CD4-positive, alpha-beta memory T cell (primary cell): ENCODE results near the gene TRMO. TPM values are rescaled to one million over a fixed set of nuclear protein-coding genes. Genes with fewer than 3 reads are reported as not detected.
"Not testable (repeated sequence)": the region's sequence is repeated elsewhere in the genome, so short reads cannot be mapped to it uniquely, and the experiment has no call there.

ENCODE experiments used
- CTCF ChIA-PET: fragments of 350-600 bp; sonication (Branson Sonifier 250); formaldehyde crosslinking; loops from one replicate; lab custom pipeline; 2021; ENCODE audit warnings: inconsistent platforms; ENCODE audit not compliant: partially characterized antibody; lab: Charles Lee
- POLR2A ChIA-PET: fragments of 350-600 bp; sonication (Branson Sonifier 250); formaldehyde crosslinking; loops from one replicate; lab custom pipeline; 2021; ENCODE audit not compliant: partially characterized antibody; lab: Charles Lee
- DNase-seq, 5 donors: peaks; one replicate each; pipeline versions ENCODE4 v3.0.0 to v3.0.0-alpha.2; 2020 to 2022; ENCODE audit warnings: mixed read lengths in 1 of 5
- H3K27ac ChIP-seq: one replicate; pipeline ENCODE4 v1.7.0; 2013; ENCODE audit warnings: low read depth, low read length
- H3K27me3 ChIP-seq: 2 replicates; pipeline ENCODE4 v1.7.0; 2013; ENCODE audit warnings: mild to moderate bottlenecking, low read length, moderate library complexity; ENCODE audit not compliant: insufficient read depth
- H3K36me3 ChIP-seq: 2 replicates; pipeline ENCODE4 v1.7.0; 2013; ENCODE audit warnings: mild to moderate bottlenecking, low read length, moderate library complexity; ENCODE audit not compliant: insufficient read depth
- H3K4me1 ChIP-seq: 2 replicates; pipeline ENCODE4 v1.7.0; 2013; ENCODE audit warnings: mild to moderate bottlenecking, low read length, moderate library complexity; ENCODE audit not compliant: insufficient read depth
- H3K4me3 ChIP-seq, 2 donors: one replicate each; pipeline ENCODE4 v1.7.0; 2013; ENCODE audit warnings: low read length in 2 of 2, mild to moderate bottlenecking in 1 of 2
- H3K9me3 ChIP-seq, 2 donors: one replicate each; pipeline ENCODE4 v1.7.0; 2013; ENCODE audit warnings: low read length in 2 of 2, control low read depth in 1 of 2; ENCODE audit not compliant: control insufficient read depth in 1 of 2
- H3K27ac Mint-ChIP-seq, 7 donors: one replicate each; pipeline ENCODE4 v1.8.0; 2020 to 2021; ENCODE audit warnings: mixed read lengths in 7 of 7, mild to moderate bottlenecking in 6 of 7, inconsistent platforms in 3 of 7, moderate library complexity in 3 of 7
- H3K27me3 Mint-ChIP-seq, 2 donors: one replicate each; pipeline ENCODE4 v1.8.0; 2020 to 2021; ENCODE audit warnings: mixed read lengths in 2 of 2
- H3K36me3 Mint-ChIP-seq, 2 donors: one replicate each; pipeline ENCODE4 v1.8.0; 2020 to 2021; ENCODE audit warnings: mixed read lengths in 2 of 2, inconsistent platforms in 1 of 2, mild to moderate bottlenecking in 1 of 2
- H3K4me1 Mint-ChIP-seq, 4 donors: one replicate each; pipeline ENCODE4 v1.8.0; 2020 to 2021; ENCODE audit warnings: mixed read lengths in 4 of 4, mild to moderate bottlenecking in 1 of 4
- H3K4me3 Mint-ChIP-seq, 8 donors: one replicate each; pipeline ENCODE4 v1.8.0; 2020 to 2021; ENCODE audit warnings: mixed read lengths in 8 of 8, mild to moderate bottlenecking in 7 of 8, moderate library complexity in 6 of 8, inconsistent platforms in 3 of 8
- H3K9me3 Mint-ChIP-seq, 8 donors: one replicate each; pipeline ENCODE4 v1.8.0; 2020 to 2021; ENCODE audit warnings: mixed read lengths in 8 of 8, mild to moderate bottlenecking in 5 of 8, inconsistent platforms in 3 of 8, moderate library complexity in 1 of 8
- intact Hi-C: fragments of 100-400 bp; cut with micrococcal nuclease; formaldehyde crosslinking; loops from one replicate; pipeline ENCODE4 v1.15.1; 2023
- polyA plus RNA-seq, 2 donors: library from polyadenylated mRNA; unstranded; fragments of 300-500 nt; fragmentation: Illumina TruSeq; gene quantifications; one replicate each; pipeline ENCODE4 v1.2.3, GENCODE V29; 2021
- total RNA-seq, 2 experiments: library from RNA; stranded (reverse); gene quantifications; one replicate each; pipeline ENCODE4 v1.2.3, GENCODE V29; 2021

TRMO gene
- total and polyA plus RNA-seq, 4 experiments from 2014 or later: 21.7 to 59.5 (median 41.4) TPM

DNA sequence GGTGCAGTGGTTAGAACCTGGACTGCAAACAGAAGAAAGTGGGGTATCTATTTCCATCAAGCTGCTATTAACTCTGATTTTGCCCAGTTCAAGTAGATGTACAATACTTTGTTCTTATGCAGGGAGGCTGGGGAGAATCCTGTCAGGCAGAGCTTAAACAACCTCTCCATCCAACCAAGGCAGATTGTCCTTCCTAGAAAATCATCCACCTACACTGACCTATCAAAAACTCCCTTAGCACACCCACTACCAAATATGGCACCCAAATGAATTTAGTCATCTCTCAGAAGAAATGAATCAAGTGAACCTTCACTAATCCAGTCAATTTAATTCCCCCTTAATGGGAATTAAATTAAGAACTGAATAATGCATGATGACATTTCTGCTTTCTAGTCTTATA is 34.0 kb upstream of the TRMO start:
- H3K36me3 ChIP-seq: no peaks in the 10 kb centered on the region
- ChIA-PET POLR2A (interaction anchor here (0.5 to 5.0 kb wide), 3 partner anchors 27 to 301 kb away, joined by 3 to 47 read pairs (median 3); partner anchors contain the start of genes ANP32B and TRMO), CTCF (interaction anchor here (0.7 to 11.8 kb wide), 8 partner anchors 26 to 1561 kb away, joined by 3 to 256 read pairs (median 4); partner anchors contain the start of gene TRMO)
- no peak overlapping the region for H3K27ac Mint-ChIP-seq
- H3K4me1 Mint-ChIP-seq: peaks cover 0 to 4% (median 2%) of the 10 kb centered on the region in 4 donors
- H3K27ac ChIP-seq: no peak overlapping the region
- H3K4me3 Mint-ChIP-seq: no peak overlapping the region
- no peaks in the 10 kb centered on the region for H3K27me3 ChIP-seq
- H3K4me3 ChIP-seq: no peak overlapping the region
- no peaks in the 10 kb centered on the region for H3K36me3 Mint-ChIP-seq
- H3K9me3 ChIP-seq: no peaks in the 10 kb centered on the region
- intact Hi-C loops: no loop called here
- H3K4me1 ChIP-seq: no peaks in the 10 kb centered on the region
- H3K9me3 Mint-ChIP-seq: peaks cover 0 to 2% (median 0%) of the 10 kb centered on the region in 8 donors
- H3K27me3 Mint-ChIP-seq: no peaks in the 10 kb centered on the region
- no peak for DNase-seq

DNA sequence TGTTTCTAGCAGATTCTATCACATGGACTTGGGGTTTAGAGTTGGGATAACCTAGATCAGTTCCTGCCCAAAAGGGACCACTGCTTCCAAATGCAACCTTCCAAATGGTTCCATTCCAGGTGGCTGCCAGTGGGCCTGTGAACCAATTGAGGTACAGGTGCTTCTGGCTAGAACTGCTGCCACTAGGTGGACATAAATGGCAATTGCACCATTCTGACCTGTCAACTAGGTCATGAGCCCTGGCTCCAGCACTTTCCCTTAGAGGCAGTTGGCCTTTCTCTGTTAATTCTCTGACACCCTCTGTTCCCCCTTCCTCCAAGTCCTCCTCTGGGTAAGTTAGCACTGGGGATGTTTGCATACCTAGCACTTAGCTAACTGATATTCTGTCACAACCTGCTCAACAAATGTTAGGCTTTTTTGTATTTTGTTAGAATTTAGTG is 32.3 kb upstream of the TRMO start:
- Histone ChIP-seq H3K36me3 (no peaks in the 10 kb centered on the region), H3K4me3 (no peak overlapping the region), H3K27ac (no peak overlapping the region), H3K4me1 (peaks cover 6% of the 10 kb centered on the region), H3K9me3 (no peaks in the 10 kb centered on the region), H3K27me3 (no peaks in the 10 kb centered on the region)
- peak; percentile 60 to 65 (median 64) for DNase-seq
- Mint-ChIP-seq H3K4me1 (peaks cover 0 to 10% (median 2%) of the 10 kb centered on the region in 4 donors), H3K27me3 (no peaks in the 10 kb centered on the region), H3K36me3 (no peaks in the 10 kb centered on the region), H3K4me3 (no peak overlapping the region), H3K27ac (no peak overlapping the region), H3K9me3 (peaks cover 0 to 5% (median 0%) of the 10 kb centered on the region in 8 donors)
- intact Hi-C loops: loop anchor here (1.0 kb wide), 5 partner anchors 31 to 309 kb away; no protein-coding TSS in a partner anchor
- CTCF ChIA-PET: interaction anchor here (0.6 to 11.8 kb wide), 24 partner anchors 10 to 310 kb away, joined by 3 to 256 read pairs (median 6); partner anchors contain the start of genes HEMGN and TRMO
- POLR2A ChIA-PET: interaction anchor here (1.6 to 5.0 kb wide), 3 partner anchors 29 to 33 kb away, joined by 4 to 47 read pairs (median 5); partner anchors contain the start of gene TRMO

DNA sequence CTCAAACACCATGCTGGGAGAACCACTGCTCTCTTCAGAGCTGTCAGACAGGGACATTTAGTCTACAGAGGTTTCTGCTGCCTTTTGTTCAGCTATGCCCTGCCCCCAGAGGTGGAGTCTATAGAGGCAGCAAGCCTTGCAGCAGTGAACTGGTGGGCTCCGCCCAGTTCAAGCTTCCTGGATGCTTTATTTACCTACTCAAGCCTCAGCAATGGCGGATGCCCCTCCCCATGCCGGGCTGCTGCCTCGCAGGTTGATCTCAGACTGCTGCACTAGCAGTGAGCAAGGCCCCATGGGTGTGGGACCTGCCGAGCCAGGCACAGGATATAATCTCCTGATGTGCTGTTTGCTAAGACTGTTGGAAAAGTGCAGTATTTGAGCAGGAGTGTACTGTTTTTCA is 28.6 kb upstream of the TRMO start:
- POLR2A ChIA-PET: interaction anchor here (0.7 to 1.4 kb wide), 2 partner anchors 25 to 44 kb away, joined by 3 read pairs; no protein-coding TSS in a partner anchor
- H3K4me1 Mint-ChIP-seq: peaks cover 0 to 10% (median 2%) of the 10 kb centered on the region in 4 donors
- H3K4me1 ChIP-seq, H3K27ac ChIP-seq, H3K27ac Mint-ChIP-seq, H3K4me3 Mint-ChIP-seq, H3K36me3 ChIP-seq, H3K4me3 ChIP-seq, H3K9me3 ChIP-seq, intact Hi-C loops, H3K9me3 Mint-ChIP-seq, H3K36me3 Mint-ChIP-seq, H3K27me3 ChIP-seq, H3K27me3 Mint-ChIP-seq: not testable (repeated sequence)
- CTCF ChIA-PET: interaction anchor here (1.7 to 11.8 kb wide), 2 partner anchors 27 to 84 kb away, joined by 3 to 256 read pairs; partner anchors contain the start of gene TRMO
- peak; percentile 6 to 36 (median 17) for DNase-seq

DNA sequence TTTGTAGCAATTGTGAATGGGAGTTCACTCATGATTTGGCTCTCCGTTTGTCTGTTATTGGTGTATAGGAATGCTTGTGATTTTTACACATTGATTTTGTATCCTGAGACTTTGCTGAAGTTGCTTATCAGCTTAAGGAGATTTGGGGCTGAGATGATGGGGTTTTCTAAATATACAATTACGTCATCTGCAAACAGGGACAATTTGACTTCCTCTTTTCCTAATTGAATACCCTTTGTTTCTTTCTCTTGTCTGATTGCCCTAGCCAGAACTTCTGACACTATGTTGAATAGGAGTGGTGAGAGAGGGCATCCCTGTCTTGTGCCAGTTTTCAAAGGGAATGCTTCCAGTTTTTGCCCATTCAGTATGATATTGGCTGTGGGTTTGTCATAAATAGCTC is 24.8 kb upstream of the TRMO start:
- H3K4me1 Mint-ChIP-seq, H3K4me3 Mint-ChIP-seq, intact Hi-C loops, POLR2A ChIA-PET, H3K36me3 Mint-ChIP-seq, H3K4me3 ChIP-seq, DNase-seq, H3K27me3 ChIP-seq, H3K36me3 ChIP-seq, H3K27me3 Mint-ChIP-seq, H3K9me3 ChIP-seq, H3K4me1 ChIP-seq, H3K9me3 Mint-ChIP-seq, H3K27ac ChIP-seq: not testable (repeated sequence)
- peak overlapping the region in 1 of 7 donors; percentile 12 for H3K27ac Mint-ChIP-seq
- CTCF ChIA-PET: interaction anchor here (1.1 kb wide), 1 partner anchor 57 kb away, joined by 3 read pairs; no protein-coding TSS in a partner anchor

DNA sequence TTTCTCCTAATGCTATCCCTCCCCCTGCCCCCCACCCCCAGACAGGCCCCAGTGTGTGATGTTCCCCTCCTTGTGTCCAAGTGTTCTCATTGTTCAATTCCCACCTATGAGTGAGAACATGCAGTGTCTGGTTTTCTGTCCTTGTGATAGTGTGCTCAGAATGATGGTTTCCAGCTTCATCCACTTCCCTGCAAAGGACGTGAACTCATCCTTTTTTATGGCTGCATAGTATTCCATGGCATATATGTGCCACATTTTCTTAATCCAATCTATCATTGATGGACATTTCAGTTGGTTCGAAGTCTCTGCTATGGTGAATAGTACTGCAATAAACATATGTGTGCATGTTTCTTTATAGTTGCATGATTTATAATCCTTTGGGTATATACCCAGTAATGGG is 23.2 kb upstream of the TRMO start:
- H3K9me3 ChIP-seq, H3K4me3 ChIP-seq, H3K27ac Mint-ChIP-seq, intact Hi-C loops, H3K36me3 Mint-ChIP-seq, H3K36me3 ChIP-seq, DNase-seq, H3K27me3 Mint-ChIP-seq, H3K4me3 Mint-ChIP-seq, H3K4me1 ChIP-seq, H3K4me1 Mint-ChIP-seq, H3K27ac ChIP-seq, H3K27me3 ChIP-seq, H3K9me3 Mint-ChIP-seq, CTCF ChIA-PET: not testable (repeated sequence)
- POLR2A ChIA-PET: interaction anchor here (3.9 kb wide), 1 partner anchor 23 kb away, joined by 22 read pairs; the partner anchor contains the start of gene TRMO

DNA sequence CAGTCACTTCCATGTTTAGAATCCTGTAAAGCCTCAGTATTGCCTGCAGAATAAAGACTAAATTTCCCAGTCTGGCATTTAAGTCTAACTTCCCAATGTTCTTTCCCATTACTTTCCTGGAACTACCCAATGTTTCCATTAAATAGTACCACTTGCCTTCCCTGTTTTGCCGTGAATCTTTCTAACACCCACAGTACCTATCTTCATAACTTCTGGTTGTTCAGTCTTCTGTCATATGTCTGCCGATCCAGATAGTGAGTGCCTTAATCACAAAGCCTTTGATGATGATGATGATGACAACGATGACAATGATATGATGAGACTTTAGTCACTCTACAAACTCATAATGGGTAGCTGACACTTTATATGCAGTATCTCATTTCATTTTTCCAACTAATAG is 22.3 kb upstream of the TRMO start:
- Mint-ChIP-seq H3K4me3 (no peak overlapping the region), H3K9me3 (peaks cover 0 to 2% (median 0%) of the 10 kb centered on the region in 8 donors), H3K36me3 (no peaks in the 10 kb centered on the region), H3K4me1 (no peaks in the 10 kb centered on the region), H3K27ac (no peak overlapping the region), H3K27me3 (peaks cover 0 to 3% of the 10 kb centered on the region in 2 donors)
- no peaks in the 10 kb centered on the region for H3K36me3 ChIP-seq
- no peak overlapping the region for H3K4me3 ChIP-seq
- H3K9me3 ChIP-seq: no peaks in the 10 kb centered on the region
- no peaks in the 10 kb centered on the region for H3K4me1 ChIP-seq
- ChIA-PET POLR2A (interaction anchor here (0.8 to 3.9 kb wide), 2 partner anchors 22 to 54 kb away, joined by 3 to 22 read pairs; partner anchors contain the start of gene TRMO), CTCF (interaction anchor here (1.4 to 8.1 kb wide), 3 partner anchors 9 to 21 kb away, joined by 3 to 61 read pairs (median 5); partner anchors contain the start of gene TRMO)
- H3K27ac ChIP-seq: no peak overlapping the region
- H3K27me3 ChIP-seq: no peaks in the 10 kb centered on the region
- intact Hi-C loops: no loop called here
- no peak for DNase-seq

DNA sequence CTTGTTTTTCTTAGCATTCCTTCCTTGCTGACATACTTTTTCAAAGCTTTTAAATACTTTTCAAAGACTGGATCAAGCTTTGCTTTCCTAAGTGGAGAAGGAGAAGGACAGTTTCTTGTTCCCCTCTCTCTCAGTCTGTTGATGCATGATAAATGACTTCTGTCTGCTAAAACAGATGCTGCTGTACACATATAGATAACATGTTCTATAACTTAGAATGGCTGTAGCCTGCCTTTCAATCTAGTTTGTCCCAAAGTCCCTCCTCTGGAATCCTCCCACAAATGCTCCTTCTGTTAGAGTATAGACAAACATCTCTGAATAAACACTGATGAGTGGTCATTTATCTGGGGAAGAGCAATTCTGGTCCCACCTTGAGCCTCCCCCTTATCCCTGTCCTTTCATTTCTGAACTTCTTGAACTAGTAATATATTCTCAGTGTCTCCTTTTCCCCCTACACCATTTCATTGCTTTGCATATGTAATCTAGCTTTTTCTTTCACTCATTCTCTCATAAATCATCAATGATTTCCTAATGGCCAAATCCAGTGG is 21.1 kb upstream of the TRMO start:
- no peaks in the 10 kb centered on the region for H3K36me3 Mint-ChIP-seq
- Histone ChIP-seq H3K4me1 (peaks cover 12% of the 10 kb centered on the region), H3K9me3 (no peaks in the 10 kb centered on the region), H3K4me3 (no peak overlapping the region), H3K27ac (no peak overlapping the region), H3K36me3 (no peaks in the 10 kb centered on the region), H3K27me3 (no peaks in the 10 kb centered on the region)
- intact Hi-C loops: no loop called here
- no peak overlapping the region for H3K27ac Mint-ChIP-seq
- no peak for DNase-seq
- CTCF ChIA-PET: interaction anchor here (1.4 to 8.1 kb wide), 4 partner anchors 8 to 19 kb away, joined by 3 to 61 read pairs (median 7); partner anchors contain the start of gene TRMO
- peaks cover 7 to 9% (median 8%) of the 10 kb centered on the region in 4 donors for H3K4me1 Mint-ChIP-seq
- H3K27me3 Mint-ChIP-seq: no peaks in the 10 kb centered on the region
- H3K4me3 Mint-ChIP-seq: no peak overlapping the region
- H3K9me3 Mint-ChIP-seq: peaks cover 0 to 2% (median 0%) of the 10 kb centered on the region in 8 donors
- POLR2A ChIA-PET: interaction anchor here (1.3 to 3.9 kb wide), 3 partner anchors 17 to 21 kb away, joined by 3 to 22 read pairs (median 6); partner anchors contain the start of gene TRMO
